ENCODE measurements around the gene RSBN1. TPM values are rescaled to one million over a fixed set of nuclear protein-coding genes. Genes with fewer than 3 reads are reported as not detected.

The RSBN1 gene
- total and polyA plus RNA-seq, 2 experiments from 2014 or later: 15.4 to 17.4 TPM

DNA sequence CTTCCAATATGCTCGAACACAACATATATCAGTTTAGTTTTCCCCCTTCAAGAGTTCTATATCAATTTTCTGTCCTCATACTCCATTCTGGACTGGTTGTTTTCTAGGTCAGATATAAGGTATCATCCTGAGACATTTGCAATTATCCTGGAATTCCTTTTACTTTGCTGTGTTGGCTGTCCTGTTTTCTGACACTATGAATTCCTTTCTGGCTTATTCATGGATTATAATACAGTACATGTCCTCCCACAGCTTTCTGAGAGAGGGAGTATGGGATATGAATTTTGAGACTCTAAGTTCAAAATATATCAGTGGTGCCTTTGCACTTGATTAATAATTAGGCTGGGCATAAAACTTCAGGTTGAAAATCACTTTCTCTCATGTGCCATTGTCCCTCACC is 64.9 kb downstream of the RSBN1 start (continued):
- TF ChIP-seq, protein P1, sequence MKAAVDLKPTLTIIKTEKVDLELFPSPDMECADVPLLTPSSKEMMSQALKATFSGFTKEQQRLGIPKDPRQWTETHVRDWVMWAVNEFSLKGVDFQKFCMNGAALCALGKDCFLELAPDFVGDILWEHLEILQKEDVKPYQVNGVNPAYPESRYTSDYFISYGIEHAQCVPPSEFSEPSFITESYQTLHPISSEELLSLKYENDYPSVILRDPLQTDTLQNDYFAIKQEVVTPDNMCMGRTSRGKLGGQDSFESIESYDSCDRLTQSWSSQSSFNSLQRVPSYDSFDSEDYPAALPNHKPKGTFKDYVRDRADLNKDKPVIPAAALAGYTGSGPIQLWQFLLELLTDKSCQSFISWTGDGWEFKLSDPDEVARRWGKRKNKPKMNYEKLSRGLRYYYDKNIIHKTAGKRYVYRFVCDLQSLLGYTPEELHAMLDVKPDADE (IDR thresholded peaks at IDR 0.05): no peak
- TF ChIP-seq POLR2AphosphoS5 (IDR thresholded peaks at IDR 0.05; ENCODE audit: low read depth) (no peak), JUNB (IDR thresholded peaks at IDR 0.05; ENCODE audit: unreplicated experiment) (no peak), EZH2phosphoT487 (IDR thresholded peaks at IDR 0.05; ENCODE audit: unreplicated experiment) (no peak)
- TF ChIP-seq, protein P2, sequence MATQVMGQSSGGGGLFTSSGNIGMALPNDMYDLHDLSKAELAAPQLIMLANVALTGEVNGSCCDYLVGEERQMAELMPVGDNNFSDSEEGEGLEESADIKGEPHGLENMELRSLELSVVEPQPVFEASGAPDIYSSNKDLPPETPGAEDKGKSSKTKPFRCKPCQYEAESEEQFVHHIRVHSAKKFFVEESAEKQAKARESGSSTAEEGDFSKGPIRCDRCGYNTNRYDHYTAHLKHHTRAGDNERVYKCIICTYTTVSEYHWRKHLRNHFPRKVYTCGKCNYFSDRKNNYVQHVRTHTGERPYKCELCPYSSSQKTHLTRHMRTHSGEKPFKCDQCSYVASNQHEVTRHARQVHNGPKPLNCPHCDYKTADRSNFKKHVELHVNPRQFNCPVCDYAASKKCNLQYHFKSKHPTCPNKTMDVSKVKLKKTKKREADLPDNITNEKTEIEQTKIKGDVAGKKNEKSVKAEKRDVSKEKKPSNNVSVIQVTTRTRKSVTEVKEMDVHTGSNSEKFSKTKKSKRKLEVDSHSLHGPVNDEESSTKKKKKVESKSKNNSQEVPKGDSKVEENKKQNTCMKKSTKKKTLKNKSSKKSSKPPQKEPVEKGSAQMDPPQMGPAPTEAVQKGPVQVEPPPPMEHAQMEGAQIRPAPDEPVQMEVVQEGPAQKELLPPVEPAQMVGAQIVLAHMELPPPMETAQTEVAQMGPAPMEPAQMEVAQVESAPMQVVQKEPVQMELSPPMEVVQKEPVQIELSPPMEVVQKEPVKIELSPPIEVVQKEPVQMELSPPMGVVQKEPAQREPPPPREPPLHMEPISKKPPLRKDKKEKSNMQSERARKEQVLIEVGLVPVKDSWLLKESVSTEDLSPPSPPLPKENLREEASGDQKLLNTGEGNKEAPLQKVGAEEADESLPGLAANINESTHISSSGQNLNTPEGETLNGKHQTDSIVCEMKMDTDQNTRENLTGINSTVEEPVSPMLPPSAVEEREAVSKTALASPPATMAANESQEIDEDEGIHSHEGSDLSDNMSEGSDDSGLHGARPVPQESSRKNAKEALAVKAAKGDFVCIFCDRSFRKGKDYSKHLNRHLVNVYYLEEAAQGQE (IDR thresholded peaks at IDR 0.05; ENCODE audit: unreplicated experiment): no peak
- TF ChIP-seq, protein P3, sequence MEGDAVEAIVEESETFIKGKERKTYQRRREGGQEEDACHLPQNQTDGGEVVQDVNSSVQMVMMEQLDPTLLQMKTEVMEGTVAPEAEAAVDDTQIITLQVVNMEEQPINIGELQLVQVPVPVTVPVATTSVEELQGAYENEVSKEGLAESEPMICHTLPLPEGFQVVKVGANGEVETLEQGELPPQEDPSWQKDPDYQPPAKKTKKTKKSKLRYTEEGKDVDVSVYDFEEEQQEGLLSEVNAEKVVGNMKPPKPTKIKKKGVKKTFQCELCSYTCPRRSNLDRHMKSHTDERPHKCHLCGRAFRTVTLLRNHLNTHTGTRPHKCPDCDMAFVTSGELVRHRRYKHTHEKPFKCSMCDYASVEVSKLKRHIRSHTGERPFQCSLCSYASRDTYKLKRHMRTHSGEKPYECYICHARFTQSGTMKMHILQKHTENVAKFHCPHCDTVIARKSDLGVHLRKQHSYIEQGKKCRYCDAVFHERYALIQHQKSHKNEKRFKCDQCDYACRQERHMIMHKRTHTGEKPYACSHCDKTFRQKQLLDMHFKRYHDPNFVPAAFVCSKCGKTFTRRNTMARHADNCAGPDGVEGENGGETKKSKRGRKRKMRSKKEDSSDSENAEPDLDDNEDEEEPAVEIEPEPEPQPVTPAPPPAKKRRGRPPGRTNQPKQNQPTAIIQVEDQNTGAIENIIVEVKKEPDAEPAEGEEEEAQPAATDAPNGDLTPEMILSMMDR (conservative IDR thresholded peaks at IDR 0.05; ENCODE audit: low read depth in 2 of 2): no peak

DNA sequence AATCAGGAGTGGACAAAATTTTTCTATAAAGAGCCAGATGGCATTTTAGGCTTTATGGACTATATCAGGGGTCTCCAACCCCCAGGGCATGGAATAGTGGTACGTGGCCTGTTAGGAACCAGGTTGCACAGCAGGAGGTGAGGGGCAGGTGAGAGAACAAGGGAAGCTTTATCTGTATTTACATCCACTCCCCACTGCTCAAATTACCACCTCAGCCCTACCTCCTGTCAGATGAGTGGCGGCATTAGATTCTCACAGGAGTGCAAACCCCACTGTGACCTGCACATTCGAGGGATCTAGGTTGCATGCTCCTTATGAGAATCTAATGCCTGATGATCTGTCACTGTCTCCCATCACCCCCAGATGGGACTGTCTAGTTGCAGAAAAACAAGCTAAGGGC is 66.9 kb downstream of the RSBN1 start:
- Histone ChIP-seq H3K36me3 (ENCODE audit: insufficient read depth) (peaks cover 5% of the 10 kb centered on the region; the same call in 1 of the 2 replicates), H3K9me2 (ENCODE audit: insufficient read depth) (no peaks in the 10 kb centered on the region), H3K4me3 (no peak overlapping the region), H3F3A (replicated peaks; ENCODE audit: low read depth) (no peaks in the 10 kb centered on the region), H3K4me2 (no peak overlapping the region), H3K79me2 (replicated peaks; ENCODE audit: insufficient read depth) (no peaks in the 10 kb centered on the region), H4K20me1 (replicated peaks; ENCODE audit: insufficient read depth) (peaks cover 3% of the 10 kb centered on the region; the same call in 1 of the 2 replicates), H3K27ac (ENCODE audit: low read depth) (no peak overlapping the region), H3K4me1 (ENCODE audit: insufficient read depth) (no peaks in the 10 kb centered on the region), H2AFZ (no peak overlapping the region), H3K27me3 (ENCODE audit: insufficient read depth) (no peaks in the 10 kb centered on the region)
- Mint-ChIP-seq H3K27ac (no peak overlapping the region), H3K27me3 (ENCODE audit: insufficient read depth, low read depth, poor library complexity) (no peaks in the 10 kb centered on the region), H3K36me3 (ENCODE audit: low read depth) (peaks cover 38% of the 10 kb centered on the region), H3K4me3 (no peak overlapping the region), H3K4me1 (no peaks in the 10 kb centered on the region), H3K9me3 (peaks cover 7% of the 10 kb centered on the region; the same call in 1 of the 3 replicates)
- ATAC-seq: peak; percentile 41
- peak; percentile 23 for DNase-seq (ENCODE audit: low spot score)
- no peak for TF ChIP-seq NANOG (IDR thresholded peaks at IDR 0.05; ENCODE audit: borderline replicate concordance)
- TF ChIP-seq, protein P2 (IDR thresholded peaks at IDR 0.05; ENCODE audit: unreplicated experiment): no peak
- TF ChIP-seq, protein P4, sequence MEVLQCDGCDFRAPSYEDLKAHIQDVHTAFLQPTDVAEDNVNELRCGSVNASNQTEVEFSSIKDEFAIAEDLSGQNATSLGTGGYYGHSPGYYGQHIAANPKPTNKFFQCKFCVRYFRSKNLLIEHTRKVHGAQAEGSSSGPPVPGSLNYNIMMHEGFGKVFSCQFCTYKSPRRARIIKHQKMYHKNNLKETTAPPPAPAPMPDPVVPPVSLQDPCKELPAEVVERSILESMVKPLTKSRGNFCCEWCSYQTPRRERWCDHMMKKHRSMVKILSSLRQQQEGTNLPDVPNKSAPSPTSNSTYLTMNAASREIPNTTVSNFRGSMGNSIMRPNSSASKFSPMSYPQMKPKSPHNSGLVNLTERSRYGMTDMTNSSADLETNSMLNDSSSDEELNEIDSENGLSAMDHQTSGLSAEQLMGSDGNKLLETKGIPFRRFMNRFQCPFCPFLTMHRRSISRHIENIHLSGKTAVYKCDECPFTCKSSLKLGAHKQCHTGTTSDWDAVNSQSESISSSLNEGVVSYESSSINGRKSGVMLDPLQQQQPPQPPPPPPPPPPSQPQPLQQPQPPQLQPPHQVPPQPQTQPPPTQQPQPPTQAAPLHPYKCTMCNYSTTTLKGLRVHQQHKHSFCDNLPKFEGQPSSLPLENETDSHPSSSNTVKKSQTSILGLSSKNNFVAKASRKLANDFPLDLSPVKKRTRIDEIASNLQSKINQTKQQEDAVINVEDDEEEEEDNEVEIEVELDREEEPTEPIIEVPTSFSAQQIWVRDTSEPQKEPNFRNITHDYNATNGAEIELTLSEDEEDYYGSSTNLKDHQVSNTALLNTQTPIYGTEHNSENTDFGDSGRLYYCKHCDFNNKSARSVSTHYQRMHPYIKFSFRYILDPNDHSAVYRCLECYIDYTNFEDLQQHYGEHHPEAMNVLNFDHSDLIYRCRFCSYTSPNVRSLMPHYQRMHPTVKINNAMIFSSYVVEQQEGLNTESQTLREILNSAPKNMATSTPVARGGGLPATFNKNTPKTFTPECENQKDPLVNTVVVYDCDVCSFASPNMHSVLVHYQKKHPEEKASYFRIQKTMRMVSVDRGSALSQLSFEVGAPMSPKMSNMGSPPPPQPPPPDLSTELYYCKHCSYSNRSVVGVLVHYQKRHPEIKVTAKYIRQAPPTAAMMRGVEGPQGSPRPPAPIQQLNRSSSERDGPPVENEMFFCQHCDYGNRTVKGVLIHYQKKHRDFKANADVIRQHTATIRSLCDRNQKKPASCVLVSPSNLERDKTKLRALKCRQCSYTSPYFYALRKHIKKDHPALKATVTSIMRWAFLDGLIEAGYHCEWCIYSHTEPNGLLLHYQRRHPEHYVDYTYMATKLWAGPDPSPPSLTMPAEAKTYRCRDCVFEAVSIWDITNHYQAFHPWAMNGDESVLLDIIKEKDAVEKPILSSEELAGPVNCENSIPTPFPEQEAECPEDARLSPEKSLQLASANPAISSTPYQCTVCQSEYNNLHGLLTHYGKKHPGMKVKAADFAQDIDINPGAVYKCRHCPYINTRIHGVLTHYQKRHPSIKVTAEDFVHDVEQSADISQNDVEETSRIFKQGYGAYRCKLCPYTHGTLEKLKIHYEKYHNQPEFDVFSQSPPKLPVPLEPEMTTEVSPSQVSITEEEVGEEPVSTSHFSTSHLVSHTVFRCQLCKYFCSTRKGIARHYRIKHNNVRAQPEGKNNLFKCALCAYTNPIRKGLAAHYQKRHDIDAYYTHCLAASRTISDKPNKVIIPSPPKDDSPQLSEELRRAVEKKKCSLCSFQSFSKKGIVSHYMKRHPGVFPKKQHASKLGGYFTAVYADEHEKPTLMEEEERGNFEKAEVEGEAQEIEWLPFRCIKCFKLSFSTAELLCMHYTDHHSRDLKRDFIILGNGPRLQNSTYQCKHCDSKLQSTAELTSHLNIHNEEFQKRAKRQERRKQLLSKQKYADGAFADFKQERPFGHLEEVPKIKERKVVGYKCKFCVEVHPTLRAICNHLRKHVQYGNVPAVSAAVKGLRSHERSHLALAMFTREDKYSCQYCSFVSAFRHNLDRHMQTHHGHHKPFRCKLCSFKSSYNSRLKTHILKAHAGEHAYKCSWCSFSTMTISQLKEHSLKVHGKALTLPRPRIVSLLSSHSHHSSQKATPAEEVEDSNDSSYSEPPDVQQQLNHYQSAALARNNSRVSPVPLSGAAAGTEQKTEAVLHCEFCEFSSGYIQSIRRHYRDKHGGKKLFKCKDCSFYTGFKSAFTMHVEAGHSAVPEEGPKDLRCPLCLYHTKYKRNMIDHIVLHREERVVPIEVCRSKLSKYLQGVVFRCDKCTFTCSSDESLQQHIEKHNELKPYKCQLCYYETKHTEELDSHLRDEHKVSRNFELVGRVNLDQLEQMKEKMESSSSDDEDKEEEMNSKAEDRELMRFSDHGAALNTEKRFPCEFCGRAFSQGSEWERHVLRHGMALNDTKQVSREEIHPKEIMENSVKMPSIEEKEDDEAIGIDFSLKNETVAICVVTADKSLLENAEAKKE (CRISPR knock-in tag; IDR thresholded peaks at IDR 0.05): no peak
- no peak for TF ChIP-seq ZNF331 (CRISPR knock-in tag; IDR thresholded peaks at IDR 0.05; ENCODE audit: low read depth)
